ENCODE measurements around the gene CCDC141.

CCDC141 gene

DNA sequence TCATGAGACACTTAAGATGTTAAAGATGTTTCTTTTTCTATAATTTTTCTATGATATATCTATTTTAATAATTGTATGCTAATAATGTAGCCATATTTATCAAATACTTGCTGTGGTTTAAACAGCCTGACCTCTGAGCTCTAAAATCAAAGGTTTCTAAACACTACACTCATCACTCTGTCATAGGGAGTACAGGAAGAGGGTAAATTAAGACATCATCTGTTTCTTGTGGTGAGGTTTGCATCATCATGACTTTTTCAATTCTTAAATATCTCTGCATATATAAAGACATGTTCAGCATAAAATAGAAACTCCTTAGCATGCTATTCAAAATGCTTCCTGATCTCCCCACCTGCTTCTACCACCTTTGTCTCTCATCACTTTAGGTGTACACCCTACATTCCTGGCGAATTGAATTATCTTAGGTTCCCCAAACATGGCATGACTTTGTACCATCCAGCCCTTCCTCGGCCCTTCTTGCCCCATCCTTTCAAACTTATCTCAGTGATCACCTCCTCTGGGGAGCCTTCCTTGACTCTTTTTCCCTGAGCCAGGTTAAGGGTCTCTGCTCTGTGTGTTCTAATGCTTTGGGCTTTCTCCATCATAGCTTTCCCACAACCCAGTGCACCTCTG lies 137.4 kb downstream of the CCDC141 start:
- Histone ChIP-seq H3K9me3 (replicated peaks; ENCODE audit: insufficient read depth, low read length) (no peaks in the 10 kb centered on the region), H3K27me3 (replicated peaks; ENCODE audit: insufficient read depth, low read length) (no peaks in the 10 kb centered on the region), H3K9ac (ENCODE audit: low read length) (no peak overlapping the region), H4K20me1 (ENCODE audit: insufficient read depth, low read length) (no peaks in the 10 kb centered on the region), H3F3A (ENCODE audit: insufficient read depth, low read length) (no peaks in the 10 kb centered on the region), H3K4me3 (ENCODE audit: low read length) (no peak overlapping the region), H2AFZ (ENCODE audit: low read length) (no peak overlapping the region), H3K27ac (ENCODE audit: low read length) (no peak overlapping the region), H3K36me3 (replicated peaks; ENCODE audit: insufficient read depth, low read length) (no peaks in the 10 kb centered on the region), H3K79me2 (ENCODE audit: low read length) (no peaks in the 10 kb centered on the region), H3K9me2 (replicated peaks; ENCODE audit: insufficient read depth, low read length) (no peaks in the 10 kb centered on the region), H3K4me1 (ENCODE audit: low read length) (peaks cover 12% of the 10 kb centered on the region), H3K4me2 (ENCODE audit: low read depth, low read length) (peak overlapping the region; percentile 25)
- no peak for TF ChIP-seq EZH2phosphoT487 (IDR thresholded peaks at IDR 0.05; ENCODE audit: low read length)
- TF ChIP-seq EZH2 (optimal IDR thresholded peaks at IDR 0.05; ENCODE audit: low read depth, low read length) = no peak
- TF ChIP-seq CTCF (IDR thresholded peaks at IDR 0.05; ENCODE audit: low read length) = no peak
- DNase-seq = peak; percentile 44

DNA sequence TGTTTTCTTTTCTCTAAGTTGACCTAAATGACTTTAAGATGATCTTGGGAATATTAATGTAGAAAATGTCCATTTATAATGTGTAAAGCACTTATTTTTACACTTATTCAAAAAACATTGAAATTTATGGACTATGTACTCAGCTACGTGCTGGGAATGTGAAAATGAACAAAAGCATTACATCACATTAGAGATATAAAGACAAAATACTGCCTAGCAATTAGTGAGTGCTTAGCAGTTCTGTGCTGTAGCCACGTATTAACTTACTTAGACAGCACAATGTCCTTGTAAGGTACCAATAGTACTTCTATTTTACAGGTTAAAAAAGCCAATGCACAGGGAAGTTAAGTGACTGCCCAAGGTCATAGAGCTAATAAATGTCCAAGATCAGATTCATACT lies 138.9 kb downstream of the CCDC141 start:
- H3F3A ChIP-seq (ENCODE audit: insufficient read depth, low read length) = no peaks in the 10 kb centered on the region
- H4K20me1 ChIP-seq (ENCODE audit: insufficient read depth, low read length) = no peaks in the 10 kb centered on the region
- H3K27me3 ChIP-seq (replicated peaks; ENCODE audit: insufficient read depth, low read length) = no peaks in the 10 kb centered on the region
- no peaks in the 10 kb centered on the region for H3K36me3 ChIP-seq (replicated peaks; ENCODE audit: insufficient read depth, low read length)
- DNase-seq = no peak
- no peaks in the 10 kb centered on the region for H3K79me2 ChIP-seq (ENCODE audit: low read length)
- H3K4me2 ChIP-seq (ENCODE audit: low read depth, low read length) = no peak overlapping the region
- no peaks in the 10 kb centered on the region for H3K9me3 ChIP-seq (replicated peaks; ENCODE audit: insufficient read depth, low read length)
- H3K27ac ChIP-seq (ENCODE audit: low read length) = no peak overlapping the region
- TF ChIP-seq EZH2phosphoT487 (IDR thresholded peaks at IDR 0.05; ENCODE audit: low read length) = no peak
- TF ChIP-seq CTCF (IDR thresholded peaks at IDR 0.05; ENCODE audit: low read length) = no peak
- TF ChIP-seq EZH2 (optimal IDR thresholded peaks at IDR 0.05; ENCODE audit: low read depth, low read length) = no peak
- no peak overlapping the region for H3K9ac ChIP-seq (ENCODE audit: low read length)
- no peak overlapping the region for H3K4me3 ChIP-seq (ENCODE audit: low read length)
- H3K9me2 ChIP-seq (replicated peaks; ENCODE audit: insufficient read depth, low read length) = no peaks in the 10 kb centered on the region
- H3K4me1 ChIP-seq (ENCODE audit: low read length) = peaks cover 12% of the 10 kb centered on the region
- H2AFZ ChIP-seq (ENCODE audit: low read length) = no peak overlapping the region

DNA sequence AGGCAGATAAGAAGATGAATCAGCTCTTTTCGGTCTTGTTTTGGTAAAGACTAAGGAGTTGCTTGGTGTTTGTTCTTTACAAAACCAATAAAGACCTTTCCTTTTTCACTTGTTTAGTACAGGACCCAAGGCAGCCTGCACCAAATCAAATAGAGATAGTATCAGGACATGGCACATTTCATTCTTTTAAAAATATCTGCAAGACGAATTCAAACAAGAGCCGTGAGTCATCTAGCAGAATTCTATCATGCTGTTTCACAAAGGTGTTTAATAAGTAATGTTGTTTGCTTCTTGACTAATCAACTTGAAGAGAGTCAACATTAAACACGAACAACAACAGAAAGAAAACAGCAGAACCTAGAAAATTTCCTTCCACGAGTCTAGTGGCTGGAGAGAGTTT lies 139.9 kb downstream of the CCDC141 start:
- TF ChIP-seq CTCF (IDR thresholded peaks at IDR 0.05; ENCODE audit: low read length) = no peak
- no peak for TF ChIP-seq EZH2phosphoT487 (IDR thresholded peaks at IDR 0.05; ENCODE audit: low read length)
- no peak for TF ChIP-seq EZH2 (optimal IDR thresholded peaks at IDR 0.05; ENCODE audit: low read depth, low read length)
- Histone ChIP-seq H3K4me3 (ENCODE audit: low read length) (no peak overlapping the region), H3K79me2 (ENCODE audit: low read length) (no peaks in the 10 kb centered on the region), H3K36me3 (replicated peaks; ENCODE audit: insufficient read depth, low read length) (no peaks in the 10 kb centered on the region), H3K4me1 (ENCODE audit: low read length) (peaks cover 12% of the 10 kb centered on the region), H3K9me2 (replicated peaks; ENCODE audit: insufficient read depth, low read length) (no peaks in the 10 kb centered on the region), H3K27me3 (replicated peaks; ENCODE audit: insufficient read depth, low read length) (no peaks in the 10 kb centered on the region), H3K9ac (ENCODE audit: low read length) (no peak overlapping the region), H2AFZ (ENCODE audit: low read length) (no peak overlapping the region), H4K20me1 (ENCODE audit: insufficient read depth, low read length) (no peaks in the 10 kb centered on the region), H3K4me2 (ENCODE audit: low read depth, low read length) (no peak overlapping the region), H3K27ac (ENCODE audit: low read length) (no peak overlapping the region), H3F3A (ENCODE audit: insufficient read depth, low read length) (no peaks in the 10 kb centered on the region), H3K9me3 (replicated peaks; ENCODE audit: insufficient read depth, low read length) (no peaks in the 10 kb centered on the region)
- DNase-seq = no peak

Measured in MM.1S (cell line).